Measurements from ENCODE around the gene POLD4. TPM values are rescaled to one million over a fixed set of nuclear protein-coding genes. Genes with fewer than 3 reads are reported as not detected.

Gene POLD4
- total RNA-seq, 1 donor from 2014 or later: 19.8 TPM

GRCh38 chr11:67303835-67304411, 49.4 kb downstream of the POLD4 start:
- no peak for DNase-seq (ENCODE audit: low spot score, unreplicated experiment)
- Mint-ChIP-seq H3K27me3 (no peaks in the 10 kb centered on the region), H3K4me1 (ENCODE audit: low read depth) (peaks cover 10% of the 10 kb centered on the region), H3K36me3 (ENCODE audit: insufficient read depth) (no peaks in the 10 kb centered on the region), H3K27ac (no peak overlapping the region), H3K4me3 (ENCODE audit: low read depth) (peak overlapping the region; percentile 67), H3K9me3 (ENCODE audit: low read depth) (no peaks in the 10 kb centered on the region)
- TF ChIP-seq, protein P1, sequence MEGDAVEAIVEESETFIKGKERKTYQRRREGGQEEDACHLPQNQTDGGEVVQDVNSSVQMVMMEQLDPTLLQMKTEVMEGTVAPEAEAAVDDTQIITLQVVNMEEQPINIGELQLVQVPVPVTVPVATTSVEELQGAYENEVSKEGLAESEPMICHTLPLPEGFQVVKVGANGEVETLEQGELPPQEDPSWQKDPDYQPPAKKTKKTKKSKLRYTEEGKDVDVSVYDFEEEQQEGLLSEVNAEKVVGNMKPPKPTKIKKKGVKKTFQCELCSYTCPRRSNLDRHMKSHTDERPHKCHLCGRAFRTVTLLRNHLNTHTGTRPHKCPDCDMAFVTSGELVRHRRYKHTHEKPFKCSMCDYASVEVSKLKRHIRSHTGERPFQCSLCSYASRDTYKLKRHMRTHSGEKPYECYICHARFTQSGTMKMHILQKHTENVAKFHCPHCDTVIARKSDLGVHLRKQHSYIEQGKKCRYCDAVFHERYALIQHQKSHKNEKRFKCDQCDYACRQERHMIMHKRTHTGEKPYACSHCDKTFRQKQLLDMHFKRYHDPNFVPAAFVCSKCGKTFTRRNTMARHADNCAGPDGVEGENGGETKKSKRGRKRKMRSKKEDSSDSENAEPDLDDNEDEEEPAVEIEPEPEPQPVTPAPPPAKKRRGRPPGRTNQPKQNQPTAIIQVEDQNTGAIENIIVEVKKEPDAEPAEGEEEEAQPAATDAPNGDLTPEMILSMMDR (IDR thresholded peaks at IDR 0.05; ENCODE audit: unreplicated experiment): no peak

DNA sequence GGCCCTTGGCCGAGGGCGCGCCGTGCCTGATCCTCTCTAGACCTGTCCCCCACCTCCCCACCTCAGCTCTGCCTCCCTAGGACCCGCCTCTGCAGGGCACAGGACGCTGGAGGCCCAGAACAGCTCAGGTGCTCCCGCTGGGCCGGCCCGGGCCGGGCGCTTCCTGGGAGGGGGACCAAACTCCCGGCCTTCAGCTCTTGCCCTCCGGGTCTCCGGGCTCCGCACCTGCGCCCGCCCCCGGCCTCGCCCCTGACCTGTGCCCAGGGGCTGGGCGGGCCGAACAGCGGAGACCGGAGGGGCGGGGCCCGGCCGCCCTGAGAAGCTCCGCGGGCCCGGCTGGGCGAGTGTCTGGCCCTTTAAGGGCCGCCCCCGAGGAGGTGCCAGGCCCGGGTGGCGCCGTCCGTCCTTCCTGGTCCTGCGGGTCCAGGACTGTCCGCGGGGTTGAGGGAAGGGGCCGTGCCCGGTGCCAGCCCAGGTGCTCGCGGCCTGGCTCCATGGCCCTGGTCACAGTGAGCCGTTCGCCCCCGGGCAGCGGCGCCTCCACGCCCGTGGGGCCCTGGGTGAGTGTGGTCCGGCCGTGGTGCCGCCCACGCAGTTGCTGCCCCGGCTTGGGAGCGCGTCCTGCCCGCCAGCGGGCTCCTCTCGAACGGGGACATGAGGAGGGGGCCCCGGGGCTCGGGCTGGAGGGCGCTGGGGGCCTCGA, 50.1 kb downstream of the POLD4 start, which contains the start of gene SSH3:
Gene SSH3, plus strand, starts transcription at position 399 of the 703 bp plus-strand sequence. Its CDS starts 96 bp downstream, at position 495.
- Mint-ChIP-seq H3K27ac (peak within 1 kb of the TSS; percentile 92), H3K36me3 (ENCODE audit: insufficient read depth) (peaks cover 4% of the 10 kb centered on the region), H3K9me3 (ENCODE audit: low read depth) (no peaks in the 10 kb centered on the region), H3K4me1 (ENCODE audit: low read depth) (peaks cover 10% of the 10 kb centered on the region), H3K27me3 (no peaks in the 10 kb centered on the region), H3K4me3 (ENCODE audit: low read depth) (peak within 1 kb of the TSS; percentile 72)
- TF ChIP-seq, protein P1 (IDR thresholded peaks at IDR 0.05; ENCODE audit: unreplicated experiment): no peak
- peak; percentile 45 for DNase-seq (ENCODE audit: low spot score, unreplicated experiment)

DNA sequence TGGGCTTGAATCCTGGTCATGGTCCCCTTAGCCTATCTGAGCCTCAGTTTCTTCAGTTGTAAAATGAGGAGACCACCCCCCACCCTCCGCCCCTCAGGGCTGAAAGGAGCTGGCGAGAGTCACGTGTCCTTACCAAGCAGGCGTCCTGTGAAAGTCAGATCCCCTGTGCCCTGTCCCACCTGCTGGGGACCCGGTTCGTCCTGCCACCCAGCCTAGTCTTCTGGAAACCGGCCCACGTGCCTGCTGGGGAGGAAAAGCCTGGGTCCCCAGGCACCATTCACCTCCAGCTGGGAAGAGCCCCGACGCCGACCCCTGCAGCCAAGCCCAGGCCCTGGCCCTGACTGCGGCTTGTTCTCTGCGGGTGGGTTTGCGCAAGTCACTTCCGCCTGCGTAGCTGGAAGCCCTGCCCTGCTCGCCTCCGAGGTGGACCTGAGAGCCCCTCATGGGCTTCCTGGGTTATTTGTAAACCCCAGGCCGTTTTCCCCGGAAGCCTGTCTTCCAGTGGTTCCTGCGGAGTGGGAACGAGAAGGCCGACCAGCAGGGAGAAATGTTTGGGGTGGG, 50.7 kb downstream of the POLD4 start:
- Mint-ChIP-seq H3K27me3 (no peaks in the 10 kb centered on the region), H3K9me3 (ENCODE audit: low read depth) (no peaks in the 10 kb centered on the region), H3K36me3 (ENCODE audit: insufficient read depth) (peaks cover 5% of the 10 kb centered on the region), H3K4me3 (ENCODE audit: low read depth) (peak overlapping the region; percentile 72), H3K4me1 (ENCODE audit: low read depth) (peaks cover 10% of the 10 kb centered on the region), H3K27ac (peak overlapping the region; percentile 92)
- TF ChIP-seq, protein P1 (IDR thresholded peaks at IDR 0.05; ENCODE audit: unreplicated experiment): no peak
- DNase-seq (ENCODE audit: low spot score, unreplicated experiment): no peak

GRCh38 chr11:67301951-67302516, 51.3 kb downstream of the POLD4 start:
- Mint-ChIP-seq H3K9me3 (ENCODE audit: low read depth) (peaks cover under 1% of the 10 kb centered on the region), H3K4me3 (ENCODE audit: low read depth) (peak overlapping the region; percentile 72), H3K27me3 (no peaks in the 10 kb centered on the region), H3K36me3 (ENCODE audit: insufficient read depth) (peaks cover 5% of the 10 kb centered on the region), H3K4me1 (ENCODE audit: low read depth) (peaks cover 10% of the 10 kb centered on the region), H3K27ac (no peak overlapping the region)
- TF ChIP-seq, protein P1 (IDR thresholded peaks at IDR 0.05; ENCODE audit: unreplicated experiment): no peak
- DNase-seq (ENCODE audit: low spot score, unreplicated experiment): no peak

DNA sequence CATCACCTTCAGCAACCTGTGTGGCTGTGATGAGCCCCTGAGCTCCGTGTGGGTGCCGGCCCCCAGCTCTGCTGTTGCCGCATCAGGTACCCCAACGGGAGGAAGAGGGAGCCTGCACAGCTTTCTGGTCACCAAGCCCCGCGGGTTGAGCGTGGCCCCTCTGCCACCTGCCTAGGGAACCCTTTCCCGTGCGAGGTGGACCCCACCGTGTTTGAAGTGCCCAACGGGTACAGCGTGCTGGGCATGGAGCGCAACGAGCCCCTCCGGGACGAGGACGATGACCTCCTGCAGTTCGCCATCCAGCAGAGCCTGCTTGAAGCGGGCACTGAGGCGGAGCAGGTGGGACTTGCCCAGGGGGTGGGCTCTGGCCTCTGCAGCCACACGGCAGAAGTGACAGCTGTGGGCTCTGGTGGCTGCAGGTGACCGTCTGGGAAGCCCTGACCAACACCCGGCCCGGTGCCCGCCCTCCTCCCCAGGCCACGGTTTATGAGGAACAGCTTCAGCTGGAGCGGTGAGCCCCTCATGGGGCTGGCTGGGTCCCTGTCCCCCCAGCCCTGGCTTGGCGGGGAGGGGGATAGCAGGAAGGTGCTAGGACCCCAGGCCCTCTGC, 51.9 kb downstream of the POLD4 start:
- TF ChIP-seq, protein P1 (IDR thresholded peaks at IDR 0.05; ENCODE audit: unreplicated experiment): no peak
- H3K27ac Mint-ChIP-seq: no peak overlapping the region
- DNase-seq (ENCODE audit: low spot score, unreplicated experiment): no peak
- H3K4me3 Mint-ChIP-seq (ENCODE audit: low read depth): no peak overlapping the region
- H3K4me1 Mint-ChIP-seq (ENCODE audit: low read depth): peaks cover 10% of the 10 kb centered on the region
- no peaks in the 10 kb centered on the region for H3K27me3 Mint-ChIP-seq
- H3K36me3 Mint-ChIP-seq (ENCODE audit: insufficient read depth): peaks cover 11% of the 10 kb centered on the region
- H3K9me3 Mint-ChIP-seq (ENCODE audit: low read depth): peaks cover 5% of the 10 kb centered on the region

Measured in progenitor cell of endocrine pancreas (in vitro differentiated cells).